HG03280 (cell line): Measurements from ENCODE around the gene LRRC8A.
"Not testable (repeated sequence)": the region's sequence is repeated elsewhere in the genome, so short reads cannot be mapped to it uniquely, and the experiment has no call there.

Experiments used
- ATAC-seq: cut with Tn5 transposase; IDR thresholded peaks from one replicate; pipeline ENCODE4 v1.9.1; 2021; ENCODE audit warnings: mild to moderate bottlenecking, moderate library complexity; ENCODE audit not compliant: unreplicated experiment

Gene LRRC8A

DNA sequence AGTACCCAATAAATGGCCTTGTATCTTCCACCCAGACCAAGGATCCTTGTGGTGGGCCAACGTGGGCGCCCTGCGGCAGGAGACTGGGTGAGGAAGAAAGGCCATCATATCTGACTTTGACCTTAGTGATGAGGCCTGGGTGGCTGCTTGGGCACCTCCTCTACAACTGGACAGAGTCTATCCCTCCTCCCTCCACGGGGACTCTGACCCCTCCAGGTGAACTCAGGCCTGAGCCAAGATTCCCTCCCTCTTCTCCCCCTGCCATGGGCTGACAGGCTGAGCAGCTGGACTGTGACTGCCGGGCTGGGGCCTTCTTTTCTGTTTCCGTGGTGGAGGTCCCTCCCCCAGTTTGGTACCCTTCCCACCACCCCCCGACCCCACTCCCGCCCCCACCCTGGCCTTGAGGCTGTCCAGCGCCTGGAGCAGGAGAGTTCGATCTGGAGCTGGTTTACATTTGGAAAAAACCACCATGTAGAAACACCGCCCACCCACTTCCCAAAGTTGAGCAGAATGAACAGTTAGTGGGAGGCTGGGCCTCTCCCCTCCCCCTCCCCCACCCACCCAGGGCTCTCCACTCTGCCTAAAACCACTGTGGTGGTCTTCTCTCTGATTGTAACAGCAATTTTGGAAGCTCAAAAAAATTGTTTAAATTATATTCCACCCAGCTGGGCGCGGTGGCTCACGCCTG lies 37.6 kb downstream of the LRRC8A start:
- ATAC-seq = no peak

DNA sequence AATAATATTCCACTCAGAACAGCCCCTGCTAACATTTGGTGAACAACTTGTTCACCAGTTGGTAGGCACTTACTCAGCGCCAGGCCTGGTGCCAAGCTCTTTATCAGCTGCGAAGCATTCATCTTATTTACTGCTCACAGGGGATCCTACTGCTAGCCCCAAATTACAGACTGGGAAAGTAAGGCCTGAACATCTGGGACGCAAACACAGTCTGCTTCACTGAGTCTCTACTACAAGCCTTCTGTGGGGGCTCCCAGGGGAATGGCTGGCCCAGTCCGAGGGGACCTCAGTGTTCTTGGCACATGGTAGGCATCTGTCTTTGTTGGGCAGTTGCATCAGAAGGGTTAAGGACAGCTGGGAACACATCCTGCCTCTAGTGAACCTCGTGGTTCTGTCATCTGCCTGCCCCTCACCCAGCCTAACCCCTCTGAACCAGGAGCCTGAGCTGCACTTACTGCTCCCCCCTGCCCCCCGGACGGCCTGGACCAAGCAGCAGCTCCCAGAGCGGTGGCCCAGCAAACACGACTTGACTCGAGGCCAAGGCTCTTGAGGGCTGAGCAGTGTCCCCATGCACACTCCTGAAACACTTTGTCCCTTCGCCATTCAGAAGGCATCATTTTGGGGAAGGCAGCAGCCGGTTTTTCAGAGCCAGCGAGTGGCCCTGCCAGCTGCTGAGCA lies 38.6 kb downstream of the LRRC8A start, which contains the start of gene PHYHD1:
Gene PHYHD1 (plus strand): TSS at position 602 of the 678 bp plus-strand sequence. CDS start 1,342 bp downstream, outside the sequence.
- ATAC-seq = no peak

DNA sequence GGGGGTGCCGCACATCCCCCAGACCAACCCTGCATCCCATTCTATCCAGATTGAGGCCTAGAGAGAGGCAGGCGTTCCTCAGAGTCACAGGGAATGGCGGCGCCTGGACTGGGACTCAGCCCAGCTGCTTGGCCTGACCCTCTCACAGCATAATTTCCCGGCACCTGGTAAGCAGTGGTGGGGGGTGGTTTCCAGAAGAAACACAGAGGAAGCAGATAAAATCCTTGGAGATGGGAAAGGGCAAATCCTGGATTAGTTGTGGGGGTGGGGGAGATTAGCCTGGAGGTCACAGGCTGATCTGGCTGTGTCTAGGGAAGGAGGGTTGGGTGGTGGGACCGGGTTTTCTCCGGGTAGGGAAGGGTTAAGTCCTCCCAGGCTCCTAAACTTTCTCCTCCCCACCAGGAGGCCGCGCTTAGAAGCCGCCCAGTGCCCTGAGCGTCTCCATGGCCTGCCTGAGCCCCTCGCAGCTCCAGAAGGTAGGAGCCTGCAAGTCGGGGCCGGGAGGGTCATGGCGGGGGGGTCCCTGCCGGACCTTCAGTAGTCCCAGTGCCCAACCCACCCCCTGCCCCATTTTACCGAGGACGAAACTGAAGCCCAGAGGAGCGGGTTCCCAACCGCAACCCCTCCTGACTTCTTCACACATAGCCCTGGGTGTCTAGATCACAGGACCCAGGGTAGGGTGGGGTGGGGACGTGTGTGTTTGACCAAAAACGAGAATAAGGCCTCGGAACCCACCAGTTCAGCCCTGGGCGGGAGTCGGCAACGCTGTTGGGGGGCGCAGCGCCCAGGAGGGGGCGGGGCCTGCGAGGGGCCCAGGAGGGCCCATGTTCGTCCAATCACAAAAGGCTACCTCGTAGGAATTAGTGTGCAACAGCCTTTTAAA lies 40.2 kb downstream of the LRRC8A start:
- no peak for ATAC-seq

DNA sequence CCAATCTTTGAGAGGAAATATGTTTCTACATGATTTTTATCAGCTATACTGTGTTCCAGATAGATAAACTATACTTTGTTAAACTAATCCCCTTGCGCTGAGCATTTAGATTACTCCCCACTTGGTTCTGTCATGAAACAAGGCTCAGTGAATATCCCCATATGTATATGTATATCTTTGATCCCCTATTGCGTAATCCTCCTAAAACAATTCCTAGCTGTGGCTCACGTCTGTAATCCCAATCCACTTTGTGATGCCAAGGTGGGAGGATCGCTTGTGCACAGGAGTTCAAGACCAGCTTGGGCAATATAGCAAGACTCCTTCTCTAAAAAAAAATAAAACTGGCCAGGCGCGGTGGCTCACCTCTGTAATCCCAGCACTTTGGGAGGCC lies 41.6 kb downstream of the LRRC8A start:
- no peak for ATAC-seq

DNA sequence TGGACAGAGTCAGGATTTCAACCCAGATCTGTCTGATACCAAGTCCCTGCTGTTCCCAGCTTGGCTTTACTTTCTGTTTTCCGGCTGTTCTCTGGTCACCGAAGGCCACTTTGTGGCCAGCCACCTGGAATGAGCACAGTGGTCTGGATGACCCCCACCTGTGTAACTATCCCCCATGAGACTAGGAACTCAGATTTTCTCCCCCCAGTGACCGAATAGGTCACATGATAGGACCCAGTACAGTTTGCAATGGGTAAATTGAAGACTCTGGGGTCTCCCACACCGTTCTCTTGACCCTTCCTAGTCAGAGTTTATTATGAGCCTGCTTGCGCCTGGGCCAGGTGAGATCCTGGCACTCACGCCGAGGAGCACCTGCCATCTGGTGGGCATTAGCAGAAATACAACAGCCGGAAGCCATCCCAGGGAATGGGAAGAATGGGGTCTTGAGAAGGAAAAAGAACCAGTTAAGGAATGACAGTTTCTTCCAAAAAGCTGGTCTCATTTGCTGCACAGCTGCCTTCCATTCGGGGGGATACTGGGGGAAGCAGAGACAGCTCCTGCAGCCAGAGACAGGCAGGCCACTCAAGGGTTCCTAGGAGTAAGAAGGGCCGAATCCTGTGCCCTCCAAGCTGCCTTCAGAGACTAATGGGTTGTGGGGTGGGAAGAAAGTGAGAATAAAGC lies 45.9 kb downstream of the LRRC8A start:
- ATAC-seq = no peak

DNA sequence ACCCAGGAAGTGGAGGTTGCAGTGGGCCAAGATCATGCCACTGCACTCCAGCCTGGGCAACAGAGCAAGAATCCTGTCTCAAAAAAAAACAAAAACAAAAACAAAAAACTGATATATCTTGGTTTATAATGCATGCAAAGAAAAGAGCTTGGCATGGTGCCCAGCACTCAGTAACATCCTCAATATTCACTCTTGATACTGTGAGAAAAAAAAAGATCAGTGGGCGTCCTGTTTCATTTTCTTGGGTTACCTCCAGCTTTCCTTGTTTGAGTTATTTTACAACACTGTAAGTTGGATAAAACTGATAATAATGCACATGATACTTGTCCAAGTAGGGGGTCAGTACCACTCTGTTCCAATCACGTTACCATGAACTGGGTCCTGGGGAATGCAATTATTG lies 46.7 kb downstream of the LRRC8A start:
- ATAC-seq = no peak

DNA sequence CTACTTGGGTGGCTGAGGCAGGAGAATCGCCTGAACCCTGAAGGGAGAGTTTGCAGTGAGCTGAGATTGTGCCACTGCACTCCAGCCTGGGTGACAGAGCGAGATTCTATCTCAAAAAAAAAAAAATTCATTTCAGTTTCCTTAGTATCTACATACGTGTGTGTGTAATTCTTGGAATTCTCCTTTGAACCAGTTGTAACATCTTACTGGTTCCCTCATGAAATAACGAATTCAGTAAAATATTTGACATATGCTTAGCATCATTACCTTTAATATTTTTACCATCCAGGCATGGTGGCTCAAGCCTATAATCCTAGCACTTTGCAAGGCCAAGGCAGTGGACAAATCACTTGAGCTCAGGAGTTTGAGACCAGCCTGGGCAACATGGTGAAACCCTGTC lies 47.6 kb downstream of the LRRC8A start:
- no peak for ATAC-seq

DNA sequence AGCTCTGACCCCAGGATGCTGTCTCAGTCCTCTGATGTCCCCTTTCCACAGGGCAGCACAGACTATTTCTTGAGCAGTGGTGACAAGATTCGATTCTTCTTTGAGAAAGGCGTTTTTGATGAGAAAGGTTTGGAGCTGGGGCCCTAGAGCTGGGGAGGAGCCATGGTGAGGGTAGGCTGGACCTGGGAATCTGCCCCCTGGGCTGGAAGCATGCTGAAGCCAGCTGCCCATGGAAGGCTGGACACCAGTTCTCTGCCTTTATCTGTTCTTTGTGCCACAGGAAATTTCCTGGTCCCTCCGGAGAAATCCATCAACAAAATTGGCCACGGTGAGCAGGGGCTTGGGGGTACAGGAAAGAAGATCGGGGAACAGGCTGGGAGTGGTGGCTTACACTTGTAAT lies 51.8 kb downstream of the LRRC8A start:
- ATAC-seq = no peak

DNA sequence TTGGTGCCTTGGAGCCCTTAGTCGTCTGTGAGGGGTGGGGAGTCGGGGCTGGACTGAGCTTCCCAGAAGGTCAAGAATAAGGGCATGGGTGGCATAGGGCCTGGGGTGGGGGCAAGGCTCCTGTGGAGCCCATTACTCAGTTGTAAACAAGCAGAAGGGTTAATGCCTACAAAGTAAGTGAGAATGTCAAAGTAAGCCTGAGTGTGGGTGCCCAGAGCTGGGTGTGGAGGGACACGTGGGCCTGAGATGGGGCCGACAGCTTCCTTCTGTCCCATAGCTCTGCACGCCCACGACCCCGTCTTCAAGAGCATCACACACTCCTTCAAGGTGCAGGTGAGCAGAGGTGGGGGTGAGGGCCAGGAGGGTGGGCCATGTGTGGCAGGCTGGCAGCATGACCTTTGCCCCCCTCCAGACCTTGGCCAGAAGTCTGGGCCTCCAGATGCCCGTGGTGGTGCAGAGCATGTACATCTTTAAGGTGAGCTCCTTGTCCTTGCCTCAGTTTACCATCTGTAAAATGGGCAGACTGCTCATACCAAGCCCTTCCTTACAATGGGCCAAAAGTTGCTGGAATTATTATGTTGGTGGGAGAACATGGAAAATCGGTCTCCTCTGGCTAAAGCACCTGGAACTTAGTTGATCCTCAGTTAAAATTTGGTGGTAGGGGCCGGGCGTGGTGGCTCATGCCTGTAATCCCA lies 54.4 kb downstream of the LRRC8A start:
- ATAC-seq = no peak

DNA sequence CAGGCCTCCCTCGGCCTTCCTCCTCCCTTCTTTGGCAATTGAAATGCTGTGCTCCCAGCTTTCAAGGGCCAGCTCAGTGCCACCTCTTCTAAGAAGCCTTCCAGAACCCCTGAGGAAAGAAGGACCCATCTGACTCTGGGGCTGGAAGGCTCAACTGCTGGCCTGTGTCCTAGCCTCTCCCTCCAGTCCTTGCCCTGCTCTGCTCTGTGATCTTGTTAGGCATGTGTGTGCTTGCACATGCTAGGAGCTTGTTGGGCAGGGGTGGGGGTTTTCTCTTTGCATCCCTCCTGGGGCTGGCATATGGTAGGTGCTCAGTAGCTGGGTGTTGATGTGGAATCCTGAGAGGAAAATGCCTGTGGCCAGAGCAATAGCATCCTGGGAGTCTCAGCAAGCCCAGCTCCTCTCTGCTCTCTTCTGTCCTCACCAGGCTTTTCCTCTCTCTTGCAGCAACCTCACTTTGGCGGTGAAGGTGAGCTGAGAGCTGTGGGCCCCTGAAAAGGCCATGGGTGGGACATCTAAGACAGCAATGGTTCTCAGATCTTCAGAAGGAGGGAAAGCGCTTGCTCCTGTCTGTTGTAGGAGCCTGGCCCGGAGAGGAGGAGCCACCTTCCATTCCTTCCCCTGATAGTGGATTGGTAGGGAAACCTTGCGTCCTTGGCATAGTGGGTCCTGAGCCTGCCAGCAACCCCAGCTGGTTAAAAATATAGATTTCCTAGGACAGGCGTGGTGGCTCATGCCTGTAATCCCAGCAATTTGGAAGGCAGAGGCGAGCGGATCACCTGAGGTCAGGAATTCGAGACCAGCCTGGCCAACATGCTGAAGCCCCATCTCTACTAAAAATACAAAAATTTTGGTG lies 55.6 kb downstream of the LRRC8A start:
- ATAC-seq = no peak

DNA sequence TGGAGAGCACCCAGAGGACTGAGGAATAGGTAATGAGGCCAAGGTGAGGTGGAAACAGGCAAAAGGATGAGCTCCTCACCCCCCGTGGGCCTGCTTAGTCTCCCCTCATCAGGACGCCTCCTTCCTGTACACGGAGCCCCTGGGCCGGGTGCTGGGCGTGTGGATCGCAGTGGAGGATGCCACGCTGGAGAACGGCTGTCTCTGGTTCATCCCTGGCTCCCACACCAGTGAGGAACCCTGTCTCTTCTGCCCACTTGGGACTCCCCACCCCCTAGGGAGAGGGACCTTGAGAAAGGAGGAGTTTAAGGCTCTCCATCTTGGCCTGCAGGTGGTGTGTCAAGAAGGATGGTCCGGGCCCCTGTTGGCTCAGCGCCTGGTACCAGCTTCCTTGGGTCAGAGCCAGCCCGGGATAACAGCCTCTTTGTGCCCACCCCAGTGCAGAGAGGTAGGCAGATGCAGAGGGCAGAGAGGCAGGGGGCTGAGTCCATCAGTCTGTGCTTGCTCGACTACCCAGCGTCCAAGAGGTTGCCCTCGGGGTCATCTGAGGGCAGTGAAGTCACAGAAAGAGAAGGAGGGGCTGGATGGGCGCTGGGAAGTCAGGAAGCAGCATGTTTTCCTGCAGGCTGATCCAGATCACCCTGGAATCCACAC lies 58.5 kb downstream of the LRRC8A start:
- ATAC-seq = no peak

DNA sequence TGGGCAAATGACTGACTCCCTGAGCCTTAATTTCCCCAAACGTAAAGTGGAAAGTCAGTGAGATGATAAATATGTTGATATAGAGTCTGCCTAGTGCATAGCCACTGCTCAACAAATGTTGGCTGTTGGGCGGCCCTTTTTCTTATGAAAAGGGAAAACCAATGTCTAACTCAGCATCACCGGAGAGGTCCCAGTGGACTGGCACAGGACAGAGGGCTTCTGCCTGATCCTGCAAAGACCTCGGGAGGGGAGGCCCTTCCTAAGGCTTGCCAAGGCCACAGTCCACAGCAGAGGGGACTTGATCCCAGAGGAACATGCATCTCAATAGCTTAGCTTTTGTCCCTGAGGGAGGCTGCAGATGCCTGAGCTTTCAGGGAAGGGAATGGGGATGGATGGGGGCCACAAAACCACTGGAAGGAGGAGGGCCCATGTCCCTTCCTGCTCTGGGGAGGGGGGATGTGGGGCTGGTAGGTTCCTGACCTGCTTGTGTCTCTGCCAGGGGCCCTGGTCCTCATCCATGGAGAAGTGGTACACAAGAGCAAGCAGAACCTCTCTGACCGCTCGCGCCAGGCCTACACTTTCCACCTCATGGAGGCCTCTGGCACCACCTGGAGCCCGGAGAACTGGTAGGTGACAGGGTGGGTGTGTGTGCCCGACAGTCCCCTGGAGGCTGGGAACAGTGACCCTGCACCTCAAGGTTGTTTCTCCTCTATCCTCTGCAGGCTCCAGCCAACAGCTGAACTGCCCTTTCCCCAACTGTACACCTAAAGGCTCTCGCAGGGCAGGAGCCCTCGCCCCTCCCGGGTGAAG lies 59.2 kb downstream of the LRRC8A start:
- ATAC-seq = no peak

DNA sequence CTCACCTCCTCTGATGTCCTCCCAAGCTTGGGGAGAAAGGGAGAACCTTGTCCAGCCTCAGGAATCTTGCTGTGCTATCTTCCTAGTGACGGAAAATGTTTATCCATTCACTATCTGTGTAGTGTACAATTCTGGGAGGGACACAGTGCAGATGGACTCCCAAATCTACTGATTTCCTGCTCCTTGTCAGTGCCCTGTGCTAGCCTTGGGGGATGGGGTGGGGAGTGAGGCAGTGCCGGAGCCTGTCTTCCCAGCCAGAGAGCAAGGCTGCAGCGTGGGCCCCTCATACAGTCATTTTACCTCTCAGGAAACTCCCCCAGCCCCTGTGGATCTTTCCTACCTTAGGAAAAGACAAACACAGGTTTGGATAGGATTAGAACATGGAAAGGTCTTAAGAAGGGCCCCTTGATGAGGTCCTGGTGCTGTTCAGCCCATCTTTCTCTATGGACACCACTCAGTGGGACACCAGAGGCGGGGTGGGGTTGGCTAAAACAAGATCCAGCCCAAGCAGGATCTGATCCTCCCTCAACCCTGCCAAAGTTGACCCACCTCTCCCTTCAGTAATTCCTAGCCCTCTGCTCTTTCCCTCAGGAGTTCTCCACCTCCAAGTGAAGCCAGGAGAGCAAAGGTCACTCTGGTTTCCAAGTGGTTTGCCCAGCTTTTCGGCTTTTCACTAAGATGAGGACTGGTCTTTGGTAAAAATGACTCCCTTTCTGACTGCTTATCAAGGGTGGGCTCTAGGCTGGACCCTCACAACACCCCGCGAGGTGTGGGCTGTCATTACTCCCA lies 62.1 kb downstream of the LRRC8A start:
- ATAC-seq = no peak

DNA sequence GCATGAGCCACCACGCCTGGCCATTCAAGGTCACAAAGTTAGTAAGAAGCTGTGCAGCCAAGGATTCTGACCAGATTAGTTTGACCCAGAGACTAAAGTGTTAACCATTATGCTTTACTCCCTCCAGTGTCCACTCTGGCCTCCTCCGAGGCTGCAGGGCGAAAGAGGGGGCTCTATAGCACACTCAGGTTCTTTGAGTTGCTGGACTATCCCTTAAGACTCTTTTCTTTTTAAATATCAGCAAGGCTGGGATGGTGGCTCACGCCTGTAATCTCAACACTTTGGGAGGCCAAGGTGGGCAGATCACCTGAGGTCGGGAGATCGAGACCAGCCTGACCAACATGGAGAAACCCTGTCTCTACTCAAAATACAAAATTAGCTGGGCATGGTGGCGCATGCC lies 63.0 kb downstream of the LRRC8A start:
- not testable (repeated sequence) for ATAC-seq

DNA sequence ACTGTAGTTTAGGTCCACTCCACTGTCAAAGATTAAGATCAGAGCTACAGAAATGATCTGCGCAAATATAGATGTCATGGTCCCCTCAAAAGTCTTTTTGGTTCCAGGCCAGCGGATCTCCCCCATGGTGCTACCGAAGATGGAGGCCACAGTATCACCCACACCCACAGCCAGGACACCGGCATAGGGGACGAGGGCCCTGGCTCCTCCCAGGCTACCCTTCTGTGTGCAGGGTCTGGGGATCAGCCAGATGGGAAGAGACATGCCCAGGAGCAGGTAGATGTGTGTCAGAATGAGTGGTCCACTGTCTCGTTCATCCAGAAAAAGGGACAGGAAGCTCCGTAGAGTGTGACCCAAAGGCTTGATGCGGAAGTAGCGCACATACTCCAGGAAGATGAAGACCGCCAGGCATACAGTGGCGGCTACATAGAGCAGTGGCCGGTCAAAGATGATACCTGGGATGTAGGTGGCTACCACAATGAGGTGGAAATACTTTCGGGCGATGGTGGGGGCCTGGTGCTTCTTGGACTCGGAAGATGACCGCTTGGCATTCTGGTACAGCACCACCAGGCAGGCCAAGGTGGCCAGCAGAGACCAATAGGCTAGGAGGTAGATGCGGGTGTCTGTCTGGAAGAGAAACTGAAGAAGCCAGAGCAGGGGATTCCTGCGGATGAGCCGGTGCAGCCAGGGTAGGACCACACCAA lies 64.0 kb downstream of the LRRC8A start:
- ATAC-seq = no peak

DNA sequence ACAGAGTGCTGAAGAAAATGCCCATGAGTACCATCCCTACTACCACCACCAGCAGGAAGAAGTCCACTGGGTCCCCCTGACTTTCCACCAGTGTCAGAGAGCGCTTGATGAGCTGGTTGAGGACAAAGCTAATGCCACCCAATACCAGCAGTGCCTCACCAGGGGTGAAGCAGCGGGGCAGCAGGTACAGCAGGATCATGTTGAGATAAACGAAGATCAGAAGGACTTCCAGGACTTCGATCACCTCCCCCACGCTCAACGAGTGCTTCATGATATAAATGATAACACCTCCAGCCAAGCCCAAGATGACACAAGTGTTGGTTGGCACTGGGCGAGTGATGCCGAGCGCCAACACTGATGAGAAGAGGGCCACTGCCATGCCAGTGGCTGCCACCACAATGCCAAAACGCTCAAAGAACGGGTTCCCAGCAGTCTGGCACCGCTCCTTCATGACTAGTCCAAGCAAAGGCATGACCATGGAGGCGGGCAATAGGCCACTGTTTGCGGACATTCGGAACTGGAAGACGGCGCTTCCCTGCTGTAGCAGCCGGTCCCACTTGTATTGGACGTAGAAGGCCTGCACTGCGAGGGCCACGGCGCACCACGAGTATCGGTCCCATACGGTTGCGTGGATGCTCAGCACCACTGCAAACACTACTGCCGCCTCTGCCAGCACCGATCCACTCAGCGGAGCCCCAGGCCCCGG lies 64.8 kb downstream of the LRRC8A start:
- ATAC-seq = peak; percentile 16

DNA sequence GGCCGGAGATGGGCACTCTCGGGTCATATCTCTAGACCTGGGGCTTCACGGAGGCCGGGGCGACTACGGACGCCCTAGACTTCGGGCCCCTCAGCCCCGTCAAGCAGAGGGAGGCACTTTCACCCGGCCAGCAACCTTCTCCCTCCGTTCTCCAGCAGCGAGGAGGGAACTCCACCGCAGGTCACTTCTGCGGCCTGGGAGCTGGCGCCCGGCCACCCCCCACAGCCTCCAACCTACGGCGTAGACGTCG lies 65.3 kb downstream of the LRRC8A start:
- ATAC-seq = no peak
